Heart right ventricle (tissue), 16 donors: ENCODE data around the gene BRME1. TPM values are rescaled to one million over a fixed set of nuclear protein-coding genes. Genes with fewer than 3 reads are reported as not detected.

Experiments
- ATAC-seq, 8 donors: fragments of 200-7000 bp; cut with Tn5 transposase; one replicate each; pipeline ENCODE4 v1.9.1; 2020; ENCODE audit warnings: mild to moderate bottlenecking in 8 of 8, moderate library complexity in 8 of 8, moderate number of reproducible peaks in 1 of 8
- DNase-seq, 2 donors: peaks; one replicate each; pipeline ENCODE4 v3.0.0-alpha.2; 2020
- H3K27ac ChIP-seq, 10 donors: fragments of 200-600 bp; sonication (generic) in 2 of 10; one replicate each; pipeline versions ENCODE4 v1.5.0 to v1.8.0; 2020 to 2022; ENCODE audit warnings: mild to moderate bottlenecking in 3 of 10
- H3K27me3 ChIP-seq, 7 donors: fragments of 200-600 bp; one replicate each; pipeline ENCODE4 v1.8.0; 2021 to 2022; ENCODE audit warnings: mild to moderate bottlenecking in 2 of 7
- H3K36me3 ChIP-seq, 9 donors: fragments of 200-600 bp; sonication (generic) in 1 of 9; one replicate each; pipeline versions ENCODE4 v1.5.0 to v1.8.0; 2020 to 2022; ENCODE audit warnings: mild to moderate bottlenecking in 2 of 9
- H3K4me1 ChIP-seq, 9 donors: fragments of 200-600 bp; sonication (generic) in 1 of 9; one replicate each; pipeline versions ENCODE4 v1.5.0 to v1.8.0; 2020 to 2022; ENCODE audit warnings: mild to moderate bottlenecking in 4 of 9
- H3K4me3 ChIP-seq, 10 donors: fragments of 200-600 bp; sonication (generic) in 2 of 10; one replicate each; pipeline versions ENCODE4 v1.5.0 to v1.8.0; 2020 to 2022; ENCODE audit warnings: mild to moderate bottlenecking in 7 of 10, moderate library complexity in 2 of 10
- H3K9me3 ChIP-seq, 11 donors: fragments of 200-600 bp in 10 of 11; sonication (generic) in 2 of 11; one replicate each; pipeline versions ENCODE4 v1.5.0 to v1.8.0; 2013 to 2022; ENCODE audit warnings: mild to moderate bottlenecking in 2 of 11, control low read depth in 1 of 11, moderate library complexity in 1 of 11
- CTCF ChIP-seq, 9 donors: fragments of 200-600 bp; sonication (generic) in 2 of 9; IDR thresholded peaks; one replicate each; pipeline versions ENCODE4 v1.5.0 to v1.8.0; 2021 to 2022; ENCODE audit warnings: antibody characterized with exemption in 9 of 9, mild to moderate bottlenecking in 5 of 9, moderate library complexity in 1 of 9
- WGBS, 2 donors: extraction: QIAGEN DNeasy Blood & Tissue Kit; methylation state at CpG; one replicate each; pipeline ENCODE4 v1.1.7; 2013; ENCODE audit warnings: inconsistent platforms in 1 of 2; 5-methylcytosine and 5-hydroxymethylcytosine counted together
- intact Hi-C, 10 donors: fragments of 100-400 bp; cut with DNase I; formaldehyde crosslinking; loops; one replicate each; pipeline versions ENCODE4 v1.11.1 to v1.14.2; 2022
- polyA plus RNA-seq, 2 donors: library from polyadenylated mRNA; stranded (reverse); fragments of 200-250 nt; gene quantifications; one replicate each; pipeline ENCODE4 v1.2.3, GENCODE V29; 2013
- total RNA-seq, 10 donors: library from RNA; stranded (reverse); fragmentation: NEBNext Ultra II Directional in 3 of 10; extraction: Animal tissue kit (Norgen Biotek cat#: 25700) in 3 of 10; gene quantifications; one replicate each; pipeline versions ENCODE4 v1.2.1 to v1.2.4, GENCODE V29; 2021 to 2023
- donor health status: Arrhythmogenic right ventricular cardiomyopathy.
- donor health status: ischemic (EF 13 %, LVEDD 7.1; RV severe dilation, severe dysfunction).
- donor health status: healthy with polysubstance abuse.
- donor health status: DM: no; HTN: yes; CAD: no.
- donor health status: DM: no; HTN: no; CAD: no.
- donor health status: ischemic (EF 25% LVEDD 6.9; RV normal size, moderate dysfunction).
- donor health status: ischemic (EF 25% LVEDD 5.7; RV mildly dilated, moderate dysfunction).
- donor health status: healthy.
- donor health status: DM: yes; HTN: yes; CAD: no.
- donor health status: Ischemic cardiomyopathy.
- donor health status: ischemic (EF 35%, LVEDD 5.7; RV mildly dilated, moderate dysfunction).
- donor health status: nonischemic (EF 11% LVEDD 7.7; RV severe dilation, severe dysfunction).
- donor health status: DM: yes; HTN: yes; CAD: no.
- donor health status: PGD.
- donor health status: ischemic (EF 29% LVEDD 5.4; RV normal size, mild dysfunction).
- donor health status: nonischemic (EF 23%, LVEDD 6.1; RV moderate dilation, normal function).

The BRME1 gene
- total and polyA plus RNA-seq, 12 donors = 0.19 to 2.0 (median 0.63) TPM; not detected in 2

- intact Hi-C loops = no loop called here
- H3K4me1 ChIP-seq = peaks cover 0 to 5% (median 0%) of the 10 kb centered on the region in 9 donors
- 64 to 67% methylated on average over 22 of the region's 22 CpGs for WGBS, 2 donors
- no peak for TF ChIP-seq CTCF (IDR thresholded peaks at IDR 0.05)
- H3K27me3 ChIP-seq = peaks cover 0 to 32% (median 19%) of the 10 kb centered on the region in 7 donors
- ATAC-seq = no peak
- peaks cover 0 to 9% (median 0%) of the 10 kb centered on the region in 9 donors for H3K36me3 ChIP-seq
- DNase-seq = no peak
- no peak overlapping the region for H3K4me3 ChIP-seq
- H3K9me3 ChIP-seq = no peaks in the 10 kb centered on the region
- no peak overlapping the region for H3K27ac ChIP-seq
Measured at GRCh38 chr19:13935765-13936510, 30.0 kb upstream of the BRME1 start.

- H3K9me3 ChIP-seq = no peaks in the 10 kb centered on the region
- H3K27me3 ChIP-seq = peaks cover 0 to 32% (median 19%) of the 10 kb centered on the region in 7 donors
- no peak overlapping the region for H3K4me3 ChIP-seq
- H3K36me3 ChIP-seq = peaks cover 0 to 20% (median 0%) of the 10 kb centered on the region in 9 donors
- ATAC-seq = no peak
- WGBS, 2 donors = 91 to 94% methylated on average over 2 of the region's 2 CpGs
- intact Hi-C loops = no loop called here
- DNase-seq = no peak
- no peak for TF ChIP-seq CTCF (IDR thresholded peaks at IDR 0.05)
- peaks cover 0 to 5% (median 0%) of the 10 kb centered on the region in 9 donors for H3K4me1 ChIP-seq
- H3K27ac ChIP-seq = no peak overlapping the region
Measured at GRCh38 chr19:13934785-13935109, 28.8 kb upstream of the BRME1 start.

GRCh38 chr19:13932911-13933393 lies 27.0 kb upstream of the BRME1 start:
- Histone ChIP-seq H3K4me3 (no peak overlapping the region), H3K9me3 (no peaks in the 10 kb centered on the region), H3K27ac (no peak overlapping the region), H3K27me3 (peaks cover 0 to 25% (median 18%) of the 10 kb centered on the region in 7 donors), H3K36me3 (peaks cover 0 to 31% (median 0%) of the 10 kb centered on the region in 9 donors), H3K4me1 (peaks cover 0 to 5% (median 0%) of the 10 kb centered on the region in 9 donors)
- TF ChIP-seq CTCF (IDR thresholded peaks at IDR 0.05) = no peak
- 89 to 90% methylated on average over 42 of the region's 42 CpGs for WGBS, 2 donors
- ATAC-seq = peak in 1 of 8 donors; percentile 18
- no peak for DNase-seq
- intact Hi-C loops = no loop called here

GRCh38 chr19:13932149-13932637 lies 26.3 kb upstream of the BRME1 start:
- TF ChIP-seq CTCF (IDR thresholded peaks at IDR 0.05) = no peak
- Histone ChIP-seq H3K4me3 (no peak overlapping the region), H3K36me3 (peaks cover 0 to 38% (median 6%) of the 10 kb centered on the region in 9 donors), H3K27ac (no peak overlapping the region), H3K4me1 (peaks cover 0 to 5% (median 0%) of the 10 kb centered on the region in 9 donors), H3K27me3 (peaks cover 0 to 18% (median 14%) of the 10 kb centered on the region in 7 donors), H3K9me3 (no peaks in the 10 kb centered on the region)
- ATAC-seq (no peak), DNase-seq (no peak)
- intact Hi-C loops = no loop called here
- 92 to 95% methylated on average over 6 of the region's 6 CpGs for WGBS, 2 donors
